K562 (cell line): ENCODE measurements around the gene ARHGAP8. TPM values are rescaled to one million over a fixed set of nuclear protein-coding genes. Genes with fewer than 3 reads are reported as not detected.

Experiments used
- ATAC-seq: fragments of 200-7000 bp; cut with Tn5 transposase; 3 replicates; pipeline ENCODE4 v1.9.1; 2020; ENCODE audit warnings: moderate library complexity
- BruUV-seq: library from RNA; stranded (reverse); fragments of 400-500 nt; replicated peaks from 2 replicates; lab custom pipeline; 2021; lab: Mats Ljungman, UMichigan
- CTCF ChIA-PET: fragments of 300-600 bp; formaldehyde crosslinking; extraction: SDS; loops from one replicate; lab custom pipeline; 2021; ENCODE audit warnings: low intra/inter-chr PET ratio; lab: Yijun Ruan, JAX
- POLR2A ChIA-PET: fragments of 300-600, 350-650 bp; sonication (Branson Sonifier 250); formaldehyde crosslinking; extraction: SDS; loops from one replicate; lab custom pipeline; 2021; ENCODE audit warnings: antibody characterized with exemption, inconsistent platforms; lab: Yijun Ruan, JAX
- DNase-seq, 4 experiments: peaks; one replicate each; pipeline versions ENCODE4 v3.0.0 to v3.0.0-alpha.2; 2011 to 2018; ENCODE audit warnings: low spot score in 3 of 4, mixed read lengths in 3 of 4; ENCODE audit errors: extremely low read depth in 1 of 4
- FAIRE-seq: peaks from 2 replicates; lab custom pipeline; 2011; peaks lifted over from hg19 to GRCh38; lab: Jason Lieb, UNC
- H2AFZ ChIP-seq: 2 replicates; pipeline ENCODE4 v1.6.0; 2011; ENCODE audit warnings: low read depth, low read length, control low read depth, inconsistent platforms
- H3K27ac ChIP-seq: fragments of 200-600 bp; 3 replicates; pipeline ENCODE4 v1.8.0; 2011; ENCODE audit warnings: low read depth, mild to moderate bottlenecking, control low read depth, inconsistent platforms, low read length, moderate library complexity, mixed read lengths; ENCODE audit errors: extremely low read depth
- H3K27me3 ChIP-seq, 2 experiments: fragments of 300-600 bp in 1 of 2; 2 replicates in 1 of 2; 3 replicates in 1 of 2; pipeline versions ENCODE4 v1.6.0 to v1.8.0; 2011; ENCODE audit warnings: inconsistent platforms in 2 of 2, low read length in 2 of 2, mild to moderate bottlenecking in 1 of 2, mixed read lengths in 1 of 2, moderate library complexity in 1 of 2; ENCODE audit not compliant: control insufficient read depth in 2 of 2, insufficient read depth in 2 of 2
- H3K36me3 ChIP-seq: fragments of 300-600 bp; 3 replicates; pipeline ENCODE4 v1.8.0; 2011; ENCODE audit warnings: mild to moderate bottlenecking, low read length, inconsistent platforms; ENCODE audit not compliant: control insufficient read depth, insufficient read depth
- H3K4me1 ChIP-seq, 2 experiments: fragments of 200-600 bp in 1 of 2; replicated peaks in 1 of 2; 2 replicates in 1 of 2; 3 replicates in 1 of 2; pipeline versions ENCODE4 v1.5.1 to v1.8.0; 2011; ENCODE audit warnings: inconsistent platforms in 2 of 2, low read length in 2 of 2, mild to moderate bottlenecking in 1 of 2, mixed read lengths in 1 of 2, moderate library complexity in 1 of 2; ENCODE audit not compliant: control insufficient read depth in 2 of 2, insufficient read depth in 2 of 2
- H3K4me2 ChIP-seq: 2 replicates; pipeline ENCODE4 v1.6.1; 2011; ENCODE audit warnings: low read length, control low read depth, inconsistent platforms, mixed read lengths; ENCODE audit not compliant: insufficient read depth
- H3K4me3 ChIP-seq: fragments of 200-600 bp; sonication (generic), shearing (Covaris generic); 2 replicates; pipeline ENCODE4 v1.5.1; 2016; ENCODE audit warnings: control low read depth, inconsistent platforms
- H3K79me2 ChIP-seq: fragments of 200-600 bp; 3 replicates; pipeline ENCODE4 v1.8.0; 2011; ENCODE audit warnings: low read length, inconsistent platforms; ENCODE audit not compliant: control insufficient read depth, insufficient read depth
- H3K9ac ChIP-seq, 2 experiments: 2 replicates each; pipeline versions ENCODE4 v1.6.0 to v1.6.1; 2011; ENCODE audit warnings: low read depth in 2 of 2, low read length in 2 of 2, control low read depth in 1 of 2, inconsistent platforms in 1 of 2, mild to moderate bottlenecking in 1 of 2, mixed read lengths in 1 of 2; ENCODE audit not compliant: insufficient read depth in 1 of 2
- H3K9me1 ChIP-seq: one replicate; pipeline ENCODE4 v1.6.0; 2011; ENCODE audit warnings: inconsistent platforms, mild to moderate bottlenecking, low read length, moderate library complexity; ENCODE audit not compliant: control insufficient read depth, insufficient read depth
- H3K9me3 ChIP-seq: replicated peaks from 2 replicates; pipeline ENCODE4 v1.5.1; 2011; ENCODE audit warnings: low read depth, low read length, inconsistent platforms; ENCODE audit not compliant: control insufficient read depth, insufficient read depth
- H4K20me1 ChIP-seq: replicated peaks from 2 replicates; pipeline ENCODE4 v1.6.1; 2011; ENCODE audit warnings: low read length, inconsistent platforms, mixed read lengths; ENCODE audit not compliant: control insufficient read depth, insufficient read depth
- BDP1 ChIP-seq: IDR thresholded peaks from 3 replicates; pipeline ENCODE4 v1.6.1; 2011; ENCODE audit not compliant: insufficient read length, insufficient read depth
- BRD9 ChIP-seq: fragments of 450-650 bp; IDR thresholded peaks from 2 replicates; pipeline ENCODE4 v1.6.1; 2018; ENCODE audit warnings: low read depth; ENCODE audit not compliant: partially characterized antibody
- ERF ChIP-seq: fragments of 450-650 bp; formaldehyde crosslinking; IDR thresholded peaks from 2 replicates; pipeline ENCODE4 v1.4.0; 2020; ENCODE audit warnings: mild to moderate bottlenecking, mixed read lengths
- HCFC1 ChIP-seq: IDR thresholded peaks from 2 replicates; pipeline ENCODE4 v1.6.1; 2012; ENCODE audit warnings: low read depth, low read length, improper control_type of control experiment
- HDAC6 ChIP-seq: IDR thresholded peaks from 2 replicates; pipeline ENCODE4 v1.6.1; 2012; ENCODE audit warnings: low read depth, mild to moderate bottlenecking, control low read depth, inconsistent platforms, low read length, moderate library complexity
- PRPF4 ChIP-seq: fragments of 200-400 bp; formaldehyde crosslinking; IDR thresholded peaks from one replicate; pipeline ENCODE4 v1.6.1; 2017; ENCODE audit warnings: low read length, low read depth, mild to moderate bottlenecking; ENCODE audit not compliant: insufficient read depth, poor library complexity, severe bottlenecking
- RFX1 ChIP-seq: fragments of 450-650 bp; IDR thresholded peaks from 2 replicates; pipeline ENCODE4 v1.6.1; 2016; ENCODE audit warnings: mild to moderate bottlenecking, moderate library complexity
- SIN3B ChIP-seq: fragments of 450-650 bp; IDR thresholded peaks from 2 replicates; pipeline ENCODE4 v1.6.1; 2017; ENCODE audit warnings: low read depth, mild to moderate bottlenecking, moderate library complexity
- SMAD4 ChIP-seq: fragments of 250-450 bp; sonication (Bioruptor Pico); conservative IDR thresholded peaks from 2 replicates; pipeline ENCODE4 v1.8.0; 2021; ENCODE audit warnings: inconsistent platforms, mild to moderate bottlenecking, moderate library complexity
- SOX6 ChIP-seq: fragments of 450-650 bp; IDR thresholded peaks from 2 replicates; pipeline ENCODE4 v1.6.1; 2014; ENCODE audit warnings: mild to moderate bottlenecking
- WGBS: fragments of 100-300 bp; shearing (Covaris generic); methylation state at CpG from one replicate; pipeline ENCODE4 v1.1.6; 2016; ENCODE audit warnings: low coverage, mixed read lengths; ENCODE audit not compliant: insufficient coverage; ENCODE audit errors: missing lambda C conversion rate; 5-methylcytosine and 5-hydroxymethylcytosine counted together
- in situ Hi-C: fragments of 300-500 bp; cut with MboI; formaldehyde crosslinking; loops from 4 replicates; pipeline ENCODE4 v1.15.0; 2018; ENCODE audit warnings: inconsistent platforms, mixed read lengths
- intact Hi-C: fragments of 100-400 bp; cut with micrococcal nuclease; formaldehyde crosslinking; loops from 2 replicates; pipeline ENCODE4 v1.14.2; 2022
- polyA plus RNA-seq, 8 experiments: library from polyadenylated mRNA; depleted of rRNA in 4 of 8; stranded (reverse) in 5 of 8; unstranded in 3 of 8; fragments of >200 nt; fragmentation: Nextera tagmentation in 2 of 8; fragmentation: Illumina TruSeq in 1 of 8; extraction: Ambion mirVana in 2 of 8; extraction: Trizol in 1 of 8; gene quantifications; 2 replicates each; pipeline versions ENCODE4 v1.2.1 to v1.2.3, GENCODE V29; 2011 to 2014; ENCODE audit warnings: inconsistent platforms in 1 of 8, missing spikeins in 1 of 8
- total RNA-seq, 7 experiments: library from RNA; depleted of rRNA in 6 of 7; stranded (reverse); fragments of >200 nt in 6 of 7; fragmentation: Illumina TruSeq in 2 of 7; extraction: Trizol in 2 of 7; gene quantifications; 2 replicates each; pipeline versions ENCODE4 v1.2.1 to v1.2.3, GENCODE V29; 2011 to 2021; ENCODE audit warnings: low replicate concordance in 1 of 7
- TF ChIP-seq, protein P1 (sequence below): sonication (generic); formaldehyde crosslinking; IDR thresholded peaks from 2 replicates; pipeline ENCODE4 v1.8.0; 2023; ENCODE audit warnings: mild to moderate bottlenecking, missing genetic modification reagents
- TF ChIP-seq, protein P2 (sequence below): fragments of 450-650 bp; formaldehyde crosslinking; IDR thresholded peaks from 2 replicates; pipeline ENCODE4 v1.4.0; 2020; ENCODE audit warnings: mild to moderate bottlenecking, moderate library complexity

ARHGAP8 gene
- total and polyA plus RNA-seq, 9 of the 15 experiments (the other 6 are each of a cell fraction or from before 2014, with no cell fraction given) = 0.15 to 2.2 (median 0.62) TPM

DNA sequence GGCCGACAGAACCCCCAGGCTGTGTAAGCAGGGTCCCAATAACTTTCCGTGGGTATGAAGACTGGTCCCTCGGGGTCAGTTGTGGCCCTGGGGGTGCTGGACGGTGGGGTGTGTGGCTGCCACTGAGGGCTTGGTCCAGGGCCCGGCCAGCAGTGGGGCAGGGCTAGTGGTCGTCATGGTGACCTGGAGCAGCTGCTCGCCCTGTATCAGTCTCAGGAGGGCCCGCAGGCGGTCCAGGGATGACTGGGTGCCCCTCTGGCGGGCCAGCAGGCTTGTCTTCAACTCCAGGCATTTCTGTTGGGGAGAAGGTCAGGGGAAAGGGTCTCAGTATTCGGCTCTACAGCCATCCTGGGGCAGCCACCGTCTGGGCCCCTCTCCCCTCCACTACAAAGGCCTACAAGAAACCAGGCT is 130.6 kb downstream of the ARHGAP8 start:
- WGBS = 0% methylated on average over 4 of the region's 12 CpGs
- no peaks in the 10 kb centered on the region for H3K9me3 ChIP-seq
- FAIRE-seq (no peak), ATAC-seq (no peak)
- H3K36me3 ChIP-seq = no peaks in the 10 kb centered on the region
- no peak overlapping the region for H3K4me3 ChIP-seq
- H3K4me2 ChIP-seq = no peak overlapping the region
- TF ChIP-seq RFX1 (no peak; the same call in 1 of the 2 replicates), ERF (CRISPR knock-in tag) (no peak), HCFC1 (no peak)
- TF ChIP-seq, all 486 proteins: peak for 0
- POLR2A ChIA-PET = no interaction called here
- CTCF ChIA-PET = no interaction called here
- BruUV-seq = no TSS peak
- H3K79me2 ChIP-seq = no peaks in the 10 kb centered on the region
- no peak for DNase-seq
- no peak overlapping the region for H2AFZ ChIP-seq
- in situ Hi-C loops = no loop called here
- no peaks in the 10 kb centered on the region for H3K9me1 ChIP-seq
- H4K20me1 ChIP-seq = no peaks in the 10 kb centered on the region
- intact Hi-C loops = no loop called here
- H3K4me1 ChIP-seq = no peaks in the 10 kb centered on the region
- H3K27me3 ChIP-seq = peaks cover 10 to 33% of the 10 kb centered on the region in 2 experiments; a peak in 4 of 5 replicates
- H3K9ac ChIP-seq = no peak overlapping the region
- no peak overlapping the region for H3K27ac ChIP-seq

DNA sequence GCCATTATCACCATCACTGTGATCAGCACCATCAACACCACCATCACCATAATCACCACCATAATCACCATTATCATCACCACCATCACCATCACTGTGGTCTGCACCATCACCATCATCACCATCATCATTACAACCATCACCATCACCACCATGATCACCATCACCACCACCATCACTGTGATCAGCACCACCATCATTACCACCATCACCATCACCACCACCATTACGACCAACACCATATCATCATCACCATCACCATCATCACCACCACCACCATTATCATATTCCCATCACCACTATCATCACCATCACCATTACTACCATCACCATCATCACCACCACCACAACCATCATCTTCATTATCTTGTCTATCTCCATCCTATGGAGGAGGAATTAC is 132.2 kb downstream of the ARHGAP8 start:
- TF ChIP-seq SOX6 (no peak), BRD9 (no peak), PRPF4 (no peak), HDAC6 (no peak), SMAD4 (CRISPR knock-in tag) (no peak), SIN3B (no peak), BDP1 (no peak)
- TF ChIP-seq, protein P1, sequence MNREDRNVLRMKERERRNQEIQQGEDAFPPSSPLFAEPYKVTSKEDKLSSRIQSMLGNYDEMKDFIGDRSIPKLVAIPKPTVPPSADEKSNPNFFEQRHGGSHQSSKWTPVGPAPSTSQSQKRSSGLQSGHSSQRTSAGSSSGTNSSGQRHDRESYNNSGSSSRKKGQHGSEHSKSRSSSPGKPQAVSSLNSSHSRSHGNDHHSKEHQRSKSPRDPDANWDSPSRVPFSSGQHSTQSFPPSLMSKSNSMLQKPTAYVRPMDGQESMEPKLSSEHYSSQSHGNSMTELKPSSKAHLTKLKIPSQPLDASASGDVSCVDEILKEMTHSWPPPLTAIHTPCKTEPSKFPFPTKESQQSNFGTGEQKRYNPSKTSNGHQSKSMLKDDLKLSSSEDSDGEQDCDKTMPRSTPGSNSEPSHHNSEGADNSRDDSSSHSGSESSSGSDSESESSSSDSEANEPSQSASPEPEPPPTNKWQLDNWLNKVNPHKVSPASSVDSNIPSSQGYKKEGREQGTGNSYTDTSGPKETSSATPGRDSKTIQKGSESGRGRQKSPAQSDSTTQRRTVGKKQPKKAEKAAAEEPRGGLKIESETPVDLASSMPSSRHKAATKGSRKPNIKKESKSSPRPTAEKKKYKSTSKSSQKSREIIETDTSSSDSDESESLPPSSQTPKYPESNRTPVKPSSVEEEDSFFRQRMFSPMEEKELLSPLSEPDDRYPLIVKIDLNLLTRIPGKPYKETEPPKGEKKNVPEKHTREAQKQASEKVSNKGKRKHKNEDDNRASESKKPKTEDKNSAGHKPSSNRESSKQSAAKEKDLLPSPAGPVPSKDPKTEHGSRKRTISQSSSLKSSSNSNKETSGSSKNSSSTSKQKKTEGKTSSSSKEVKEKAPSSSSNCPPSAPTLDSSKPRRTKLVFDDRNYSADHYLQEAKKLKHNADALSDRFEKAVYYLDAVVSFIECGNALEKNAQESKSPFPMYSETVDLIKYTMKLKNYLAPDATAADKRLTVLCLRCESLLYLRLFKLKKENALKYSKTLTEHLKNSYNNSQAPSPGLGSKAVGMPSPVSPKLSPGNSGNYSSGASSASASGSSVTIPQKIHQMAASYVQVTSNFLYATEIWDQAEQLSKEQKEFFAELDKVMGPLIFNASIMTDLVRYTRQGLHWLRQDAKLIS (CRISPR knock-in tag) = no peak
- TF ChIP-seq, protein P2, sequence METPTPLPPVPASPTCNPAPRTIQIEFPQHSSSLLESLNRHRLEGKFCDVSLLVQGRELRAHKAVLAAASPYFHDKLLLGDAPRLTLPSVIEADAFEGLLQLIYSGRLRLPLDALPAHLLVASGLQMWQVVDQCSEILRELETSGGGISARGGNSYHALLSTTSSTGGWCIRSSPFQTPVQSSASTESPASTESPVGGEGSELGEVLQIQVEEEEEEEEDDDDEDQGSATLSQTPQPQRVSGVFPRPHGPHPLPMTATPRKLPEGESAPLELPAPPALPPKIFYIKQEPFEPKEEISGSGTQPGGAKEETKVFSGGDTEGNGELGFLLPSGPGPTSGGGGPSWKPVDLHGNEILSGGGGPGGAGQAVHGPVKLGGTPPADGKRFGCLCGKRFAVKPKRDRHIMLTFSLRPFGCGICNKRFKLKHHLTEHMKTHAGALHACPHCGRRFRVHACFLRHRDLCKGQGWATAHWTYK (CRISPR knock-in tag) = no peak
- no peak overlapping the region for H3K4me2 ChIP-seq
- H3K27ac ChIP-seq = no peak overlapping the region
- ChIA-PET CTCF (no interaction called here), POLR2A (no interaction called here)
- H4K20me1 ChIP-seq = no peaks in the 10 kb centered on the region
- no peak overlapping the region for H3K9ac ChIP-seq
- H3K79me2 ChIP-seq = no peaks in the 10 kb centered on the region
- no peak overlapping the region for H2AFZ ChIP-seq
- H3K4me1 ChIP-seq = no peaks in the 10 kb centered on the region; a peak in 1 of 5 replicates
- 0% methylated on average over 1 of the region's 1 CpG for WGBS
- ATAC-seq = no peak
- peaks cover 10 to 33% of the 10 kb centered on the region in 2 experiments; a peak in 4 of 5 replicates for H3K27me3 ChIP-seq
- no peak for FAIRE-seq
- no TSS peak for BruUV-seq
- H3K4me3 ChIP-seq = no peak overlapping the region
- no peak for DNase-seq
- H3K9me1 ChIP-seq = no peaks in the 10 kb centered on the region
- intact Hi-C loops = no loop called here
- in situ Hi-C loops = no loop called here
- H3K36me3 ChIP-seq = no peaks in the 10 kb centered on the region
- H3K9me3 ChIP-seq = no peaks in the 10 kb centered on the region
